ENCODE measurements around the gene IL1RN. TPM values are rescaled to one million over a fixed set of nuclear protein-coding genes. Genes with fewer than 3 reads are reported as not detected.

IL1RN gene
- total and polyA plus RNA-seq, 2 donors (not counting 3 experiments of a cell fraction or from before 2014, with no cell fraction given), result not detected

DNA sequence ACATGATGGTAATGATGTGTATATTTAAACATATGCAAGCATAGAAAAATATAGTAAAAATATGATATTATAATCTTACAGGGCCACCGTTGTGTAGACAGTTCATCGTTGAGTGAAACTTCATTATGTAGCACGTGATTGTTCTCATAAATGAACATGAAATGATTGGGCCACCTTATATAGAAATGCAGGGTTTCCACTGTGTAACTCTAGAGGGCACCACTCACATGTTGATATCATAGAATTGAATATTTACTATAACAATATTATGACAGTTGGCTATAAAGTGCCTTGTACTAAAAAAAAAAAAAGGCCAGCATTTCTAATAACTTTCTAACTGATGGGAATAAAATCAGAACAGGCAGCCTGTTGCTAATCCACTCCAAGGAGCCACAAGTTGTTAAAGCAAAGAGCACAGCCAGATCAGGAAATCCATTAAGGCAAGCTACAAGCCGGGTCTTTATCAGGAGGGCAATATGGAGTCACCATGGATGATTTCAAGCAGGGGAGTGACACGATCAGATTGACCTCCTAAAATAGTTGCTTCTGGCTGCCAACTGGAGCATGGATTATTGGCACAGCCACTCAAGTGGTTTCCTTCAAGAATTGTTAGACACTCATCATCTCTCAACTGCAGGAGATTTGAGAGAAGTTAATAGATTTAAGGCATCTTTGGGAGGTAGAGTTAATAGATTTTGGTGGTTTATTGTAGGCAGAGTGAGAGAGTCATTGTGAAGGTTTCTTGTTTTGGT lies 43.0 kb upstream of the IL1RN start:
- peaks cover 3 to 10% of the 10 kb centered on the region in 2 experiments for H3K27me3 ChIP-seq (ENCODE audit: control insufficient read depth in 2 of 2, insufficient read depth in 2 of 2, low read length in 2 of 2)
- no peaks in the 10 kb centered on the region for H3K9me3 ChIP-seq (replicated peaks; ENCODE audit: control insufficient read depth, insufficient read depth, low read length)
- no peaks in the 10 kb centered on the region for H3K36me3 ChIP-seq (ENCODE audit: control insufficient read depth in 2 of 2, extremely low read depth in 1 of 2, insufficient read depth in 2 of 2, low read length in 2 of 2)
- intact Hi-C loops (cut with micrococcal nuclease) (no loop called here), dilution Hi-C loops (cut with MboI; ENCODE audit: extremely low pct_ligation_motif_present, low sequenced_read_pairs) (no loop called here)
- no peak overlapping the region for H3K4me2 ChIP-seq (ENCODE audit: insufficient read depth, low read length)
- DNase-seq (ENCODE audit: low read depth, low spot score) (no peak), FAIRE-seq (no peak)
- H3K27ac ChIP-seq (ENCODE audit: insufficient read depth, low read depth, low read length), result no peak overlapping the region
- BruUV-seq (replicated peaks), result no TSS peak
- no peaks in the 10 kb centered on the region for H4K20me1 ChIP-seq (replicated peaks; ENCODE audit: control insufficient read depth, extremely low read depth, insufficient read depth, low read length)
- no peak overlapping the region for H2AFZ ChIP-seq (ENCODE audit: low read depth, low read length)
- no peak overlapping the region for H3K9ac ChIP-seq (replicated peaks; ENCODE audit: extremely low read depth, insufficient read depth, low read length)
- ChIA-PET CTCF (interaction anchor here (0.7 to 1.0 kb wide), 4 partner anchors 52 to 305 kb away, joined by 3 to 6 read pairs (median 4); no protein-coding TSS in a partner anchor), POLR2A (no interaction called here)
- no peaks in the 10 kb centered on the region for H3K4me1 ChIP-seq (ENCODE audit: control insufficient read depth, extremely low read depth, insufficient read depth, low read length)
- H3K79me2 ChIP-seq (ENCODE audit: control insufficient read depth, insufficient read depth, low read length), result no peaks in the 10 kb centered on the region
- no peak overlapping the region for H3K4me3 ChIP-seq (replicated peaks in 1 of 3; ENCODE audit: insufficient read depth in 1 of 3, low read depth in 1 of 3, low read length in 3 of 3)
- H3K9me1 ChIP-seq (replicated peaks; ENCODE audit: control insufficient read depth, extremely low read depth, insufficient read depth, low read length), result no peaks in the 10 kb centered on the region
- no peak for TF ChIP-seq GATA2 (IDR thresholded peaks at IDR 0.05; ENCODE audit: insufficient read depth, insufficient read length, low read depth, low read length)
- TF ChIP-seq, protein P1, sequence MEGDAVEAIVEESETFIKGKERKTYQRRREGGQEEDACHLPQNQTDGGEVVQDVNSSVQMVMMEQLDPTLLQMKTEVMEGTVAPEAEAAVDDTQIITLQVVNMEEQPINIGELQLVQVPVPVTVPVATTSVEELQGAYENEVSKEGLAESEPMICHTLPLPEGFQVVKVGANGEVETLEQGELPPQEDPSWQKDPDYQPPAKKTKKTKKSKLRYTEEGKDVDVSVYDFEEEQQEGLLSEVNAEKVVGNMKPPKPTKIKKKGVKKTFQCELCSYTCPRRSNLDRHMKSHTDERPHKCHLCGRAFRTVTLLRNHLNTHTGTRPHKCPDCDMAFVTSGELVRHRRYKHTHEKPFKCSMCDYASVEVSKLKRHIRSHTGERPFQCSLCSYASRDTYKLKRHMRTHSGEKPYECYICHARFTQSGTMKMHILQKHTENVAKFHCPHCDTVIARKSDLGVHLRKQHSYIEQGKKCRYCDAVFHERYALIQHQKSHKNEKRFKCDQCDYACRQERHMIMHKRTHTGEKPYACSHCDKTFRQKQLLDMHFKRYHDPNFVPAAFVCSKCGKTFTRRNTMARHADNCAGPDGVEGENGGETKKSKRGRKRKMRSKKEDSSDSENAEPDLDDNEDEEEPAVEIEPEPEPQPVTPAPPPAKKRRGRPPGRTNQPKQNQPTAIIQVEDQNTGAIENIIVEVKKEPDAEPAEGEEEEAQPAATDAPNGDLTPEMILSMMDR (IDR thresholded peaks at IDR 0.05; ENCODE audit: extremely low read depth in 1 of 2, insufficient read depth in 1 of 2, low read depth in 1 of 2, low read length in 2 of 2), result peak in 1 of 2 donors; percentile 10
- TF ChIP-seq EZH2 (IDR thresholded peaks at IDR 0.05; ENCODE audit: borderline replicate concordance, low read depth, low read length, severe bottlenecking), result no peak
- TF ChIP-seq POLR2A (IDR thresholded peaks at IDR 0.05; ENCODE audit: low read depth, low read length), result no peak
- TF ChIP-seq, protein P2, sequence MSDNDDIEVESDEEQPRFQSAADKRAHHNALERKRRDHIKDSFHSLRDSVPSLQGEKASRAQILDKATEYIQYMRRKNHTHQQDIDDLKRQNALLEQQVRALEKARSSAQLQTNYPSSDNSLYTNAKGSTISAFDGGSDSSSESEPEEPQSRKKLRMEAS (IDR thresholded peaks at IDR 0.05; ENCODE audit: insufficient read depth, insufficient read length), result no peak
